ENCODE results near the gene SPRY1. TPM values are rescaled to one million over a fixed set of nuclear protein-coding genes. Genes with fewer than 3 reads are reported as not detected.

SPRY1 gene
- total RNA-seq, 4 donors from 2014 or later = 32.8 to 72.2 (median 50.9) TPM

- intact Hi-C loops (cut with DNase I; ENCODE audit: low total_unique reads) = no loop called here
Measured at GRCh38 chr4:123421227-123421936, 24.8 kb downstream of the SPRY1 start.

GRCh38 chr4:123421937-123422781, 25.6 kb downstream of the SPRY1 start:
- Histone ChIP-seq H3K4me3 (peak overlapping the region; percentile 17 to 31 (median 22)), H3K27me3 (no peaks in the 10 kb centered on the region), H3K4me1 (peaks cover 20 to 22% of the 10 kb centered on the region in 2 donors), H3K9me3 (no peaks in the 10 kb centered on the region), H3K36me3 (no peaks in the 10 kb centered on the region), H3K27ac (peak overlapping the region in 3 of 4 donors; percentile 1 to 15 (median 13))
- DNase-seq = no peak
- TF ChIP-seq CTCF (IDR thresholded peaks at IDR 0.05 in 4 of 5, conservative IDR thresholded peaks at IDR 0.05 in 1 of 5) (no peak), POLR2A (IDR thresholded peaks at IDR 0.05) (no peak)
- intact Hi-C loops (cut with DNase I; ENCODE audit: low total_unique reads) (no loop called here), in situ Hi-C loops (cut with MboI; ENCODE audit: low sequenced_read_pairs in 4 of 4) (loop anchor here (25.0 kb wide), 4 partner anchors 240 to 690 kb away; no protein-coding TSS in a partner anchor)
- ATAC-seq = no peak

More at GRCh38 chr4:123421227-123421936, 24.8 kb downstream of the SPRY1 start:
- no peaks in the 10 kb centered on the region for H3K36me3 ChIP-seq
- no peak for DNase-seq
- H3K27ac ChIP-seq = no peak overlapping the region
- in situ Hi-C loops (cut with MboI; ENCODE audit: low sequenced_read_pairs in 4 of 4) = loop anchor here (25.0 kb wide), 4 partner anchors 241 to 691 kb away; no protein-coding TSS in a partner anchor
- no peak for TF ChIP-seq CTCF (IDR thresholded peaks at IDR 0.05 in 4 of 5, conservative IDR thresholded peaks at IDR 0.05 in 1 of 5)
- TF ChIP-seq POLR2A (IDR thresholded peaks at IDR 0.05) = no peak
- no peak for ATAC-seq
- H3K27me3 ChIP-seq = no peaks in the 10 kb centered on the region
- H3K9me3 ChIP-seq = no peaks in the 10 kb centered on the region
- H3K4me1 ChIP-seq = peaks cover 22 to 23% of the 10 kb centered on the region in 2 donors
- peak overlapping the region in 1 of 4 donors; percentile 22 for H3K4me3 ChIP-seq

- no peak for DNase-seq
- Histone ChIP-seq H3K27ac (no peak overlapping the region), H3K27me3 (no peaks in the 10 kb centered on the region), H3K36me3 (no peaks in the 10 kb centered on the region), H3K9me3 (no peaks in the 10 kb centered on the region), H3K4me1 (peaks cover 4 to 9% of the 10 kb centered on the region in 2 donors), H3K4me3 (no peak overlapping the region)
- no peak for ATAC-seq
- TF ChIP-seq CTCF (IDR thresholded peaks at IDR 0.05 in 4 of 5, conservative IDR thresholded peaks at IDR 0.05 in 1 of 5) = no peak
- no peak for TF ChIP-seq POLR2A (IDR thresholded peaks at IDR 0.05)
- intact Hi-C loops (cut with DNase I; ENCODE audit: low total_unique reads) = no loop called here
- in situ Hi-C loops (cut with MboI; ENCODE audit: low sequenced_read_pairs in 4 of 4) = loop anchor here (25.0 kb wide), 4 partner anchors 238 to 688 kb away; no protein-coding TSS in a partner anchor
Measured at GRCh38 chr4:123423819-123424218, 27.2 kb downstream of the SPRY1 start.

GRCh38 chr4:123427951-123428350, 31.4 kb downstream of the SPRY1 start:
- Histone ChIP-seq H3K36me3 (no peaks in the 10 kb centered on the region), H3K4me3 (no peak overlapping the region), H3K4me1 (no peaks in the 10 kb centered on the region), H3K27me3 (no peaks in the 10 kb centered on the region), H3K9me3 (no peaks in the 10 kb centered on the region), H3K27ac (no peak overlapping the region)
- TF ChIP-seq CTCF (IDR thresholded peaks at IDR 0.05 in 4 of 5, conservative IDR thresholded peaks at IDR 0.05 in 1 of 5) = no peak
- TF ChIP-seq POLR2A (IDR thresholded peaks at IDR 0.05) = no peak
- no peak for ATAC-seq
- intact Hi-C loops (cut with DNase I; ENCODE audit: low total_unique reads) (no loop called here), in situ Hi-C loops (cut with MboI; ENCODE audit: low sequenced_read_pairs in 4 of 4) (no loop called here)
- DNase-seq = no peak
